Right atrium auricular region (tissue), 2 donors: Measurements from ENCODE around the gene MTUS2. TPM values are rescaled to one million over a fixed set of nuclear protein-coding genes. Genes with fewer than 3 reads are reported as not detected.

Experiments
- DNase-seq: peaks from one replicate; pipeline ENCODE4 v3.0.0-alpha.2; 2019; ENCODE audit warnings: low spot score
- H3K27ac ChIP-seq, 2 donors: fragments of 200-600 bp; sonication (generic); 1 replicate in 1 of 2; 2 replicates in 1 of 2; pipeline ENCODE4 v1.5.1; 2016 to 2019
- H3K27me3 ChIP-seq, 2 donors: fragments of 200-600 bp; sonication (generic); one replicate each; pipeline versions ENCODE4 v1.5.1 to v1.6.0; 2017 to 2019
- H3K36me3 ChIP-seq: fragments of 200-600 bp; sonication (generic); one replicate; pipeline ENCODE4 v1.5.1; 2016
- H3K4me1 ChIP-seq, 2 donors: fragments of 200-600 bp; sonication (generic); one replicate each; pipeline versions ENCODE4 v1.5.1 to v1.6.0; 2017 to 2019
- H3K4me3 ChIP-seq, 2 donors: fragments of 200-600 bp; sonication (generic); 1 replicate in 1 of 2; 2 replicates in 1 of 2; pipeline ENCODE4 v1.5.1; 2017 to 2019; ENCODE audit warnings: mild to moderate bottlenecking in 1 of 2, moderate library complexity in 1 of 2
- H3K9me3 ChIP-seq, 2 donors: fragments of 200-600 bp; sonication (generic); one replicate each; pipeline ENCODE4 v1.5.1; 2019
- CTCF ChIP-seq, 2 donors: fragments of 200-600 bp; sonication (generic); IDR thresholded peaks; one replicate each; pipeline ENCODE4 v1.5.1; 2019; ENCODE audit warnings: antibody characterized with exemption in 2 of 2
- total RNA-seq, 2 donors: library from RNA; depleted of rRNA; stranded (reverse); fragments of >200 nt; gene quantifications; one replicate each; pipeline ENCODE4 v1.1.0, GENCODE V29; 2016

MTUS2 gene
- total RNA-seq, 2 donors from 2014 or later: 34.6 to 142 TPM

GRCh38 chr13:29059800-29060199, 239.7 kb downstream of the MTUS2 start:
- Histone ChIP-seq H3K36me3 (no peaks in the 10 kb centered on the region), H3K4me3 (no peak overlapping the region), H3K27me3 (no peaks in the 10 kb centered on the region), H3K4me1 (no peaks in the 10 kb centered on the region), H3K9me3 (peaks cover 0 to 14% of the 10 kb centered on the region in 2 donors), H3K27ac (no peak overlapping the region)
- TF ChIP-seq CTCF (IDR thresholded peaks at IDR 0.05): no peak
- DNase-seq: no peak

- no peaks in the 10 kb centered on the region for H3K27me3 ChIP-seq
- no peak overlapping the region for H3K4me3 ChIP-seq
- no peaks in the 10 kb centered on the region for H3K4me1 ChIP-seq
- no peak for DNase-seq
- TF ChIP-seq CTCF (IDR thresholded peaks at IDR 0.05): no peak
- no peaks in the 10 kb centered on the region for H3K36me3 ChIP-seq
- H3K9me3 ChIP-seq: no peaks in the 10 kb centered on the region
- H3K27ac ChIP-seq: no peak overlapping the region
Observed at GRCh38 chr13:29065142-29065541, 245.0 kb downstream of the MTUS2 start.

- H3K36me3 ChIP-seq: no peaks in the 10 kb centered on the region
- DNase-seq: no peak
- no peaks in the 10 kb centered on the region for H3K4me1 ChIP-seq
- TF ChIP-seq CTCF (IDR thresholded peaks at IDR 0.05): no peak
- no peak overlapping the region for H3K4me3 ChIP-seq
- no peaks in the 10 kb centered on the region for H3K9me3 ChIP-seq
- H3K27ac ChIP-seq: peak overlapping the region in 1 of 2 donors; percentile 15
- no peaks in the 10 kb centered on the region for H3K27me3 ChIP-seq
Observed at GRCh38 chr13:29067306-29067945, 247.3 kb downstream of the MTUS2 start.

- Histone ChIP-seq H3K27ac (no peak overlapping the region), H3K9me3 (peaks cover 0 to 10% of the 10 kb centered on the region in 2 donors), H3K36me3 (no peaks in the 10 kb centered on the region), H3K27me3 (no peaks in the 10 kb centered on the region), H3K4me3 (no peak overlapping the region), H3K4me1 (peaks cover 0 to 4% of the 10 kb centered on the region in 2 donors)
- TF ChIP-seq CTCF (IDR thresholded peaks at IDR 0.05): no peak
- no peak for DNase-seq
Observed at GRCh38 chr13:29073755-29074154, 253.6 kb downstream of the MTUS2 start.

GRCh38 chr13:29077051-29077813, 257.1 kb downstream of the MTUS2 start:
- no peak for DNase-seq
- no peak overlapping the region for H3K4me3 ChIP-seq
- H3K27ac ChIP-seq: peak overlapping the region; percentile 41 to 74
- H3K27me3 ChIP-seq: no peaks in the 10 kb centered on the region
- TF ChIP-seq CTCF (IDR thresholded peaks at IDR 0.05): no peak
- peaks cover 0 to 4% of the 10 kb centered on the region in 2 donors for H3K4me1 ChIP-seq
- peaks cover 0 to 25% of the 10 kb centered on the region in 2 donors for H3K9me3 ChIP-seq
- H3K36me3 ChIP-seq: no peaks in the 10 kb centered on the region
